ENCODE results near the gene SATB2. TPM values are rescaled to one million over a fixed set of nuclear protein-coding genes. Genes with fewer than 3 reads are reported as not detected.
A peak's percentile ranks its signal among the peaks of the same experiment; 100 is the strongest.

The SATB2 gene
- total RNA-seq, 1 experiment from 2014 or later, result 22.1 TPM

- TF ChIP-seq ZNF425 (CRISPR knock-in tag; conservative IDR thresholded peaks at IDR 0.05) (no peak), ETV6 (CRISPR knock-in tag; IDR thresholded peaks at IDR 0.05) (no peak), FOXK1 (CRISPR knock-in tag; IDR thresholded peaks at IDR 0.05) (no peak), IRF1 (CRISPR knock-in tag; IDR thresholded peaks at IDR 0.05) (no peak), JUN (CRISPR knock-in tag; IDR thresholded peaks at IDR 0.05) (no peak)
Measured at GRCh38 chr2:199310771-199311585, 146.8 kb downstream of the SATB2 start (continued).

DNA sequence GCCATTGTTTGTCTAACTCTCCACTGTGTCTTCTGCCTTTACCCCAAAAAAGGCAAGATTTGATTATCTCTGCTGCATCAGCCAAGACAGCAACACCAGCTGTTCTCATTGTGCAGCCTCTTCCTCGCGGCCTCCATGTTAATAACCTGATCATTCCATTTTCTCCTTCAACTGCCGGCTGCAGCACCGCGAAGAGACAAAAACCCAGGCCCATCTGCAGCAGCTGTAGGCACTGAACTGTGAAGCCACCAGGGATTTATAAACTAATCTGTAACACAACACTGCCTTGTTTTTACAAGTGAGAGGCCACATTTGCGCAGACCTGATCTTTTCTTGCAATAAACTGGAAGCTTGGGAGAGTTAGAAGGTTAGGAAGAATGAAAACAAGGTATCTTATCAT, 147.8 kb downstream of the SATB2 start:
- POLR2A ChIA-PET, result interaction anchor here (0.5 kb wide), 1 partner anchor 516 kb away, joined by 4 read pairs; no protein-coding TSS in a partner anchor
- CTCF ChIA-PET, result no interaction called here
- H3K4me1 Mint-ChIP-seq, result no peaks in the 10 kb centered on the region
- no peak for DNase-seq (ENCODE audit: low spot score)
- no peak for ATAC-seq
- no peaks in the 10 kb centered on the region for H3K27me3 Mint-ChIP-seq (ENCODE audit: low read depth)
- peak overlapping the region; percentile 44; the same call in 1 of the 2 replicates for H3K27ac Mint-ChIP-seq
- no peak for TF ChIP-seq NFE2L1 (CRISPR knock-in tag; IDR thresholded peaks at IDR 0.05)
- peaks cover 7% of the 10 kb centered on the region; the same call in 1 of the 2 replicates for H3K36me3 Mint-ChIP-seq
- H3K9me3 Mint-ChIP-seq, result no peaks in the 10 kb centered on the region
- H3K4me3 Mint-ChIP-seq, result no peak overlapping the region

GRCh38 chr2:199309411-199309810, 148.3 kb downstream of the SATB2 start:
- no peak for TF ChIP-seq CREB1 (CRISPR knock-in tag; IDR thresholded peaks at IDR 0.05)
- TF ChIP-seq ETV6 (CRISPR knock-in tag; IDR thresholded peaks at IDR 0.05), result no peak
- TF ChIP-seq ZNF219 (CRISPR knock-in tag; IDR thresholded peaks at IDR 0.05; ENCODE audit: borderline replicate concordance), result no peak
- TF ChIP-seq, protein P1, sequence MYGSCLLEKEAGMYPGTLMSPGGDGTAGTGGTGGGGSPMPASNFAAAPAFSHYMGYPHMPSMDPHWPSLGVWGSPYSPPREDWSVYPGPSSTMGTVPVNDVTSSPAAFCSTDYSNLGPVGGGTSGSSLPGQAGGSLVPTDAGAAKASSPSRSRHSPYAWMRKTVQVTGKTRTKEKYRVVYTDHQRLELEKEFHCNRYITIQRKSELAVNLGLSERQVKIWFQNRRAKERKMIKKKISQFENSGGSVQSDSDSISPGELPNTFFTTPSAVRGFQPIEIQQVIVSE (CRISPR knock-in tag; IDR thresholded peaks at IDR 0.05; ENCODE audit: borderline replicate concordance), result no peak
- no peak for TF ChIP-seq ESRRA (CRISPR knock-in tag; IDR thresholded peaks at IDR 0.05; ENCODE audit: borderline replicate concordance)
- TF ChIP-seq JUN (CRISPR knock-in tag; IDR thresholded peaks at IDR 0.05), result no peak
- TF ChIP-seq E2F1 (CRISPR knock-in tag; IDR thresholded peaks at IDR 0.05), result no peak
- TF ChIP-seq ATF6 (CRISPR knock-in tag; IDR thresholded peaks at IDR 0.05), result no peak
- no peaks in the 10 kb centered on the region for H3K27me3 Mint-ChIP-seq (ENCODE audit: low read depth)
- H3K4me1 Mint-ChIP-seq, result no peaks in the 10 kb centered on the region
- ChIA-PET POLR2A (no interaction called here), CTCF (no interaction called here)
- ATAC-seq, result no peak
- H3K36me3 Mint-ChIP-seq, result peaks cover 7% of the 10 kb centered on the region; the same call in 1 of the 2 replicates
- H3K9me3 Mint-ChIP-seq, result no peaks in the 10 kb centered on the region
- H3K27ac Mint-ChIP-seq, result no peak overlapping the region
- DNase-seq (ENCODE audit: low spot score), result no peak
- no peak overlapping the region for H3K4me3 Mint-ChIP-seq

GRCh38 chr2:199308567-199308966, 149.2 kb downstream of the SATB2 start:
- H3K9me3 Mint-ChIP-seq, result no peaks in the 10 kb centered on the region

More at GRCh38 chr2:199308567-199308966, 149.2 kb downstream of the SATB2 start:
- Mint-ChIP-seq H3K4me3 (no peak overlapping the region), H3K27me3 (ENCODE audit: low read depth) (no peaks in the 10 kb centered on the region), H3K27ac (no peak overlapping the region; the same call in 1 of the 2 replicates), H3K36me3 (peaks cover 7% of the 10 kb centered on the region; the same call in 1 of the 2 replicates), H3K4me1 (peaks cover 5% of the 10 kb centered on the region; the same call in 1 of the 2 replicates)
- TF ChIP-seq RORB (CRISPR knock-in tag; IDR thresholded peaks at IDR 0.05), result no peak
- ATAC-seq, result no peak
- CTCF ChIA-PET, result no interaction called here
- POLR2A ChIA-PET, result no interaction called here
- no peak for DNase-seq (ENCODE audit: low spot score)

All from WTC11 (cell line).